ENCODE measurements around the gene IL19.

DNA sequence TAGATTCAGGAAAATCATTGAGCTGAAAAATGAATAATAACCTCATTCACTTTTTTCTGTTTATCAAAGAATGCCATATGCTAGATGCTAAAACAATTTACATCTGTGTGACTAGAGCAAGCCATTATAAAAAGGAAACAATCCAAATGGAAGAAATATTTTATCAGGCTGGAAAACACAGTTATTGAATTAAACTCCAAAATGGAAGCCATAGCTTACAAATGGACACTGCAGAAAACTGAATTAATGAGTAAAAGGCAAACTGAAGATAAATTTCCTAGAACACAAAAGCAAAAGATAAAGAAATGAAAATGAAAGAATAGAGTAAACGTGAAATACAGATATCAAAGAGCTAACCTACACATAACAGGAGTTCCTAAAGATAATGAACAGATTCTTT, 34.8 kb downstream of the IL19 start:
- TF ChIP-seq POLR2AphosphoS5 (IDR thresholded peaks at IDR 0.05) (no peak), POLR2A (IDR thresholded peaks at IDR 0.05; ENCODE audit: low read depth) (no peak)
- TF ChIP-seq, protein P1, sequence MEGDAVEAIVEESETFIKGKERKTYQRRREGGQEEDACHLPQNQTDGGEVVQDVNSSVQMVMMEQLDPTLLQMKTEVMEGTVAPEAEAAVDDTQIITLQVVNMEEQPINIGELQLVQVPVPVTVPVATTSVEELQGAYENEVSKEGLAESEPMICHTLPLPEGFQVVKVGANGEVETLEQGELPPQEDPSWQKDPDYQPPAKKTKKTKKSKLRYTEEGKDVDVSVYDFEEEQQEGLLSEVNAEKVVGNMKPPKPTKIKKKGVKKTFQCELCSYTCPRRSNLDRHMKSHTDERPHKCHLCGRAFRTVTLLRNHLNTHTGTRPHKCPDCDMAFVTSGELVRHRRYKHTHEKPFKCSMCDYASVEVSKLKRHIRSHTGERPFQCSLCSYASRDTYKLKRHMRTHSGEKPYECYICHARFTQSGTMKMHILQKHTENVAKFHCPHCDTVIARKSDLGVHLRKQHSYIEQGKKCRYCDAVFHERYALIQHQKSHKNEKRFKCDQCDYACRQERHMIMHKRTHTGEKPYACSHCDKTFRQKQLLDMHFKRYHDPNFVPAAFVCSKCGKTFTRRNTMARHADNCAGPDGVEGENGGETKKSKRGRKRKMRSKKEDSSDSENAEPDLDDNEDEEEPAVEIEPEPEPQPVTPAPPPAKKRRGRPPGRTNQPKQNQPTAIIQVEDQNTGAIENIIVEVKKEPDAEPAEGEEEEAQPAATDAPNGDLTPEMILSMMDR (IDR thresholded peaks at IDR 0.05), result no peak

All from esophagus muscularis mucosa (tissue), 3 donors.